Measurements from ENCODE around the gene DCST1.
A peak's percentile ranks its signal among the peaks of the same experiment; 100 is the strongest.

- TF ChIP-seq, protein P1, sequence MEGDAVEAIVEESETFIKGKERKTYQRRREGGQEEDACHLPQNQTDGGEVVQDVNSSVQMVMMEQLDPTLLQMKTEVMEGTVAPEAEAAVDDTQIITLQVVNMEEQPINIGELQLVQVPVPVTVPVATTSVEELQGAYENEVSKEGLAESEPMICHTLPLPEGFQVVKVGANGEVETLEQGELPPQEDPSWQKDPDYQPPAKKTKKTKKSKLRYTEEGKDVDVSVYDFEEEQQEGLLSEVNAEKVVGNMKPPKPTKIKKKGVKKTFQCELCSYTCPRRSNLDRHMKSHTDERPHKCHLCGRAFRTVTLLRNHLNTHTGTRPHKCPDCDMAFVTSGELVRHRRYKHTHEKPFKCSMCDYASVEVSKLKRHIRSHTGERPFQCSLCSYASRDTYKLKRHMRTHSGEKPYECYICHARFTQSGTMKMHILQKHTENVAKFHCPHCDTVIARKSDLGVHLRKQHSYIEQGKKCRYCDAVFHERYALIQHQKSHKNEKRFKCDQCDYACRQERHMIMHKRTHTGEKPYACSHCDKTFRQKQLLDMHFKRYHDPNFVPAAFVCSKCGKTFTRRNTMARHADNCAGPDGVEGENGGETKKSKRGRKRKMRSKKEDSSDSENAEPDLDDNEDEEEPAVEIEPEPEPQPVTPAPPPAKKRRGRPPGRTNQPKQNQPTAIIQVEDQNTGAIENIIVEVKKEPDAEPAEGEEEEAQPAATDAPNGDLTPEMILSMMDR (conservative IDR thresholded peaks at IDR 0.05; ENCODE audit: low read depth, low read length), result peak; percentile 79
- no peak for TF ChIP-seq EZH2 (IDR thresholded peaks at IDR 0.05; ENCODE audit: low read length, unreplicated experiment)
Measured at GRCh38 chr1:155093911-155094621, 60.4 kb downstream of the DCST1 start.
